HCT116 (cell line): ENCODE data around the gene GP9. TPM values are rescaled to one million over a fixed set of nuclear protein-coding genes. Genes with fewer than 3 reads are reported as not detected.

Experiments
- EGR1 ChIP-seq: IDR thresholded peaks from 2 replicates; pipeline ENCODE4 v1.6.1; 2012; ENCODE audit warnings: low read depth
- POLR2A ChIP-seq: IDR thresholded peaks from 2 replicates; pipeline ENCODE4 v1.7.0; 2011; ENCODE audit warnings: borderline replicate concordance; ENCODE audit not compliant: insufficient read depth, insufficient read length; ENCODE audit errors: extremely low read depth
- POLR2AphosphoS5 ChIP-seq: IDR thresholded peaks from 2 replicates; pipeline ENCODE4 v1.6.1; 2011; ENCODE audit warnings: mild to moderate bottlenecking, low read depth, low read length, moderate library complexity
- RAD21 ChIP-seq: IDR thresholded peaks from 2 replicates; pipeline ENCODE4 v1.6.1; 2012; ENCODE audit warnings: low read depth, mild to moderate bottlenecking
- REST ChIP-seq: IDR thresholded peaks from 2 replicates; pipeline ENCODE4 v1.6.1; 2012; ENCODE audit warnings: low read depth
- SIN3A ChIP-seq: IDR thresholded peaks from 2 replicates; pipeline ENCODE4 v1.6.1; 2012; ENCODE audit warnings: low read depth
- ZNF274 ChIP-seq: fragments of 200-500 bp; sonication (Bioruptor generic); IDR thresholded peaks from 2 replicates; pipeline ENCODE4 v1.6.1; 2014; ENCODE audit warnings: mild to moderate bottlenecking, low read depth, low read length, inconsistent platforms
- total RNA-seq: library from RNA; stranded (reverse); gene quantifications from one replicate; pipeline ENCODE4 v1.2.1, GENCODE V29; 2021; ENCODE audit not compliant: unreplicated experiment
- TF ChIP-seq, protein P1 (sequence below): IDR thresholded peaks from 2 replicates; pipeline ENCODE4 v1.6.1; 2011; ENCODE audit warnings: mild to moderate bottlenecking, low read length, moderate library complexity; ENCODE audit not compliant: insufficient replicate concordance; ENCODE audit errors: extremely low read depth

The GP9 gene
- total RNA-seq, 1 experiment from 2014 or later, result not detected

DNA sequence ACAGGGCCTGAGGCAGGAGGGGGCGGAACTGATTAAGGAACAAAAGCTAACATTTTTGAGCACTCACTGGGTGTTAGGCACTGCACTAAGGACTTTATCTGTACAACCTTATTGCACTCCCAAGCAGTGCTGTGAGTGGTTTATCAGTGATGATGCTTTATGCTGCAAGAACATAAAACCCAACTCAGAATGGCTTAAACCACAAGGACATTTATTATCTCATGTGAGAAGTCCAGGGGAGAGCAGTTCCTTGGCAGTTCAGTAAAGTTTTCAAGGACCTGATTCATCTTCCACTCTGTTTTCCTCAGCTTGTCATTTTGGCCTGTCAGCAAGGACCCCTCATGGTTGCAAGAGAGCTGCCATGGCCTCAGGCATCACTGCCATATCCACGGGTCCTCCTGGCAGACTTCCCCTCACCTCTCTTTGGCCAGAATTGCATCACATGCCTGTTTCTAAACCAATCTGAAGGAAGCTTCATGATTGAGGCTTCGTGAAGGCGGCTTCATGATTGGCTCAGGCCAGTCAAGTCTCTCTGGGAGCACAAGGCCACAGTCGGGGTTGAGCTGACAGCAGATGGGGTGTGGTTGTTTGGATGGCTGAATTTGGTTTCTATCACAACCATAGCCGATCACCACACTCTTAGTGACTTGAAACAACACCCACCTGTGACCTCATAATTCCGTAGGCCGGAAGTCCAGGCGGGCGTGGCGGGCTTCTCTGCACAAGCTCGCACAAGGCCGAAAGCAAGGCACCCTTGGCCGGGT, 43.7 kb upstream of the GP9 start (continued):
- TF ChIP-seq, protein P1, sequence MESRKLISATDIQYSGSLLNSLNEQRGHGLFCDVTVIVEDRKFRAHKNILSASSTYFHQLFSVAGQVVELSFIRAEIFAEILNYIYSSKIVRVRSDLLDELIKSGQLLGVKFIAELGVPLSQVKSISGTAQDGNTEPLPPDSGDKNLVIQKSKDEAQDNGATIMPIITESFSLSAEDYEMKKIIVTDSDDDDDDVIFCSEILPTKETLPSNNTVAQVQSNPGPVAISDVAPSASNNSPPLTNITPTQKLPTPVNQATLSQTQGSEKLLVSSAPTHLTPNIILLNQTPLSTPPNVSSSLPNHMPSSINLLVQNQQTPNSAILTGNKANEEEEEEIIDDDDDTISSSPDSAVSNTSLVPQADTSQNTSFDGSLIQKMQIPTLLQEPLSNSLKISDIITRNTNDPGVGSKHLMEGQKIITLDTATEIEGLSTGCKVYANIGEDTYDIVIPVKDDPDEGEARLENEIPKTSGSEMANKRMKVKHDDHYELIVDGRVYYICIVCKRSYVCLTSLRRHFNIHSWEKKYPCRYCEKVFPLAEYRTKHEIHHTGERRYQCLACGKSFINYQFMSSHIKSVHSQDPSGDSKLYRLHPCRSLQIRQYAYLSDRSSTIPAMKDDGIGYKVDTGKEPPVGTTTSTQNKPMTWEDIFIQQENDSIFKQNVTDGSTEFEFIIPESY, result no peak
- TF ChIP-seq ZNF274 (no peak), SIN3A (no peak), POLR2A (no peak), REST (no peak), RAD21 (no peak), POLR2AphosphoS5 (no peak), EGR1 (no peak)
